Esophagus (tissue), 2 donors: Measurements from ENCODE around the gene PLA2G12A. TPM values are rescaled to one million over a fixed set of nuclear protein-coding genes. Genes with fewer than 3 reads are reported as not detected.

Experiments
- H3K27ac ChIP-seq, 2 donors: one replicate each; pipeline ENCODE4 v1.5.1; 2013; ENCODE audit warnings: low read depth in 2 of 2, mild to moderate bottlenecking in 2 of 2, inconsistent platforms in 1 of 2, low read length in 1 of 2, moderate library complexity in 1 of 2
- H3K27me3 ChIP-seq, 2 donors: one replicate each; pipeline ENCODE4 v1.6.1; 2013; ENCODE audit warnings: low read length in 2 of 2, control low read depth in 1 of 2, mild to moderate bottlenecking in 1 of 2; ENCODE audit not compliant: insufficient read depth in 2 of 2, control insufficient read depth in 1 of 2
- H3K36me3 ChIP-seq, 2 donors: one replicate each; pipeline ENCODE4 v1.6.1; 2013; ENCODE audit warnings: low read length in 1 of 2; ENCODE audit not compliant: control insufficient read depth in 2 of 2, insufficient read depth in 2 of 2
- H3K4me1 ChIP-seq, 2 donors: one replicate each; pipeline ENCODE4 v1.6.1; 2013; ENCODE audit warnings: low read length in 1 of 2; ENCODE audit not compliant: control insufficient read depth in 2 of 2, insufficient read depth in 2 of 2
- H3K4me3 ChIP-seq, 2 donors: one replicate each; pipeline ENCODE4 v1.5.1; 2013; ENCODE audit warnings: low read length in 2 of 2, mild to moderate bottlenecking in 2 of 2, low read depth in 1 of 2, moderate library complexity in 1 of 2
- H3K9me3 ChIP-seq, 2 donors: one replicate each; pipeline ENCODE4 v1.6.1; 2013; ENCODE audit warnings: mild to moderate bottlenecking in 2 of 2, low read depth in 1 of 2, low read length in 1 of 2, moderate library complexity in 1 of 2; ENCODE audit not compliant: control insufficient read depth in 2 of 2, insufficient read depth in 1 of 2
- WGBS, 2 donors: extraction: QIAGEN DNeasy Blood & Tissue Kit; methylation state at CpG; one replicate each; pipeline ENCODE4 v1.1.7; 2013; 5-methylcytosine and 5-hydroxymethylcytosine counted together
- polyA plus RNA-seq, 2 donors: library from polyadenylated mRNA; stranded (reverse); fragments of 200-250 nt; gene quantifications; one replicate each; pipeline ENCODE4 v1.2.3, GENCODE V29; 2013
- donor health status: healthy with polysubstance abuse.
- donor health status: Bipolar disorder and iron deficiency.

Gene PLA2G12A
- polyA plus RNA-seq, 2 donors, result 5.5 to 24.8 TPM

GRCh38 chr4:109749388-109750082 lies 19.7 kb upstream of the PLA2G12A start:
- Histone ChIP-seq H3K27ac (no peak overlapping the region), H3K4me1 (no peaks in the 10 kb centered on the region), H3K9me3 (no peaks in the 10 kb centered on the region), H3K4me3 (no peak overlapping the region), H3K36me3 (no peaks in the 10 kb centered on the region), H3K27me3 (no peaks in the 10 kb centered on the region)
- 78 to 80% methylated on average over 7 of the region's 7 CpGs for WGBS, 2 donors

DNA sequence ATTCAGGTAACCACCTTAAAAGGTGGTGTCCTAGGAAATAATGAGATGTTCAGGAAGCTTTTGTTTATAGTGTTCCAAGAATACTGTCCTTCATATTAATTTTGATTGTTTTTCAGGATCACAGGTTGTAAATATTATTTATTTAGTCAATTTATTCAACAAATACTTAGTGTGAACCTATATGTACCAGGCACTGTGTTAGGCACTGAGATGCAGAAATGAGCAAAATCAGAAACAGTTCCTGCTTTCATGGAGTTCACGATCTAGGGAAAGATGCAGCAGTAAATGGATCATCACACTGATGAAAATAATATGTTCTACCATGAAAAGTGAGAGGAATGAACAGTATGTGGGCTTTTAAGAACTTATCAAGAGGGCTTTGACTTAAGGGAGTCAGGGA lies 18.2 kb upstream of the PLA2G12A start:
- Histone ChIP-seq H3K27ac (no peak overlapping the region), H3K4me3 (no peak overlapping the region), H3K27me3 (no peaks in the 10 kb centered on the region), H3K36me3 (no peaks in the 10 kb centered on the region), H3K4me1 (no peaks in the 10 kb centered on the region), H3K9me3 (no peaks in the 10 kb centered on the region)
- 91 to 93% methylated on average over 1 of the region's 1 CpG for WGBS, 2 donors

GRCh38 chr4:109746728-109747127 lies 16.9 kb upstream of the PLA2G12A start:
- Histone ChIP-seq H3K36me3 (no peaks in the 10 kb centered on the region), H3K9me3 (no peaks in the 10 kb centered on the region), H3K27ac (no peak overlapping the region), H3K27me3 (no peaks in the 10 kb centered on the region), H3K4me1 (no peaks in the 10 kb centered on the region), H3K4me3 (no peak overlapping the region)
- 68 to 87% methylated on average over 2 of the region's 2 CpGs for WGBS, 2 donors

DNA sequence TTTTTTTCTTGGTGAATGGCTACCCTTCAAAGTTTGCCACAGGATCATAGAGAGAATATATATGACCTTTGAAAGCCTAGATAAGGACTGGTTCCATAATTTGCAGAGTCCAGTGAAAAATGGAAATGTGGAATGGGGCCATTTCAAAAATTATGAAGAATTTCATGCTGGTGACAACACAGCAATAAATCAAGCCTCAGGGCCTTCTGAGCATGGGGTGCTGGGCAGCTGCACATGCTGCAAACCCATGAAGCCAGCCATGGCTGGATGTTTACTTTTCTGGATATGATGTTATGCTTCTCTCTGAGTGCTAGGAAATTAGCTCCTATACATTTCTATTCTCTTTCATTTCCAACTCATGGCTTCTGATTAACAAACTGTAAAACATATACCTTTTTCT lies 16.0 kb upstream of the PLA2G12A start:
- Histone ChIP-seq H3K36me3 (no peaks in the 10 kb centered on the region), H3K4me1 (no peaks in the 10 kb centered on the region), H3K27ac (no peak overlapping the region), H3K27me3 (no peaks in the 10 kb centered on the region), H3K9me3 (no peaks in the 10 kb centered on the region), H3K4me3 (no peak overlapping the region)

DNA sequence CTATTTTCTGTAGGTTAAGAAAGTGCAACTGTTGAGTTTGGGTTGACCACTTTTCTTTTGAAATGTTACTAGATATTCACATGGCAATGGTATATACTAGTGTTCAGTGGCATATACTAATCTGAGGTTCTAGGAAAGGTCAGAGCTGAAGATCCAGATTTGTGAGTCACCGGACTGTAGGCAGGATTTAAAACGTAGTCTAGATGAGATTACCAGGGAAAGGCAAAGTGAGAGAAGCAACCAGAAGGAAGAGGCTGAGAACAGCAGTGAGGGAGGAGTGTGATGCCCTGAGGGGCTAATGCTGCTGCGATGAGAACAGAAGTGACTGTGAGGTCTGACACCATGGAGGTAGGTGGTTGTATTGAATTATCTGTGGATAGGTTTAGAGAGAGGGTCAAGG lies 9.7 kb upstream of the PLA2G12A start:
- Histone ChIP-seq H3K27me3 (no peaks in the 10 kb centered on the region), H3K9me3 (no peaks in the 10 kb centered on the region), H3K4me1 (no peaks in the 10 kb centered on the region), H3K36me3 (no peaks in the 10 kb centered on the region), H3K27ac (no peak overlapping the region), H3K4me3 (no peak overlapping the region)
- 73 to 78% methylated on average over 3 of the region's 3 CpGs for WGBS, 2 donors

DNA sequence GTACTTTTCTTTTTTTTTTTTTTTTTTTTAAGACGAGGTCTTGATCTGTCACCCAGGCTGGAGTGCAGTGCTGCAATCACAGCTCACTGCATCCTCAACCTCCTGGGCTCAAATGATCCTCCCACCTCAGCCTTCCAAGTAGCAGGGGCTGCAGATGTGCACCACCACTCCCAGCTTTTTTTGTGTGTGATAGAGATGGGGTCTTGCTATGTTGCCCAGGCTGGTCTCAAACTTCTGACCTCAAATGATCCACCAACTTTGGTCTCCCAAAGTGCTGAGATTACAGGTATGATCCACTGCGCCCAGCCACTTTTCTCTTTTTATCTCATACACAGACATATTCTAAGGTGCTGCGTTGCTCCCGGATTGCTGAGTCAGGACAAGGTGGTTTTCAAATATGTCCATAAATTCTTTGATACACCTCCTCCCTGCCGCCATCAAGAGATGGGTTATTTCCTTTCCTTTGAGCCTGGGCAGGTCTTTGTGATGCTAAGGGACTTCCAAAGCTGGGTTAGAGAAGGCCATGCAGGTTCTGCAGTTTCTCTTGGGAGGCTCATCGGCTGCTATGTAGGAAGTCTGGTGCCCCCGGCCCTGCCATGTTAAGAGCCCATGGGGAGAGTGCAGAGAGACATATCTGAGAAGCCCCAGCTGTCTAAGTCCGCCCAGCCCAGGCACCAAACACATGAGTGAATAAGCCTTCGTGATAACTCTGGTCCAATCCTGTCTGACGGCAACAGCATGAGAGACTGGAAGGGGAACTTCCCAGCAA lies 8.4 kb upstream of the PLA2G12A start:
- Histone ChIP-seq H3K4me1 (no peaks in the 10 kb centered on the region), H3K27ac (no peak overlapping the region), H3K4me3 (no peak overlapping the region), H3K9me3 (no peaks in the 10 kb centered on the region), H3K36me3 (no peaks in the 10 kb centered on the region), H3K27me3 (no peaks in the 10 kb centered on the region)
- WGBS, 2 donors, result 88 to 93% methylated on average over 10 of the region's 10 CpGs

DNA sequence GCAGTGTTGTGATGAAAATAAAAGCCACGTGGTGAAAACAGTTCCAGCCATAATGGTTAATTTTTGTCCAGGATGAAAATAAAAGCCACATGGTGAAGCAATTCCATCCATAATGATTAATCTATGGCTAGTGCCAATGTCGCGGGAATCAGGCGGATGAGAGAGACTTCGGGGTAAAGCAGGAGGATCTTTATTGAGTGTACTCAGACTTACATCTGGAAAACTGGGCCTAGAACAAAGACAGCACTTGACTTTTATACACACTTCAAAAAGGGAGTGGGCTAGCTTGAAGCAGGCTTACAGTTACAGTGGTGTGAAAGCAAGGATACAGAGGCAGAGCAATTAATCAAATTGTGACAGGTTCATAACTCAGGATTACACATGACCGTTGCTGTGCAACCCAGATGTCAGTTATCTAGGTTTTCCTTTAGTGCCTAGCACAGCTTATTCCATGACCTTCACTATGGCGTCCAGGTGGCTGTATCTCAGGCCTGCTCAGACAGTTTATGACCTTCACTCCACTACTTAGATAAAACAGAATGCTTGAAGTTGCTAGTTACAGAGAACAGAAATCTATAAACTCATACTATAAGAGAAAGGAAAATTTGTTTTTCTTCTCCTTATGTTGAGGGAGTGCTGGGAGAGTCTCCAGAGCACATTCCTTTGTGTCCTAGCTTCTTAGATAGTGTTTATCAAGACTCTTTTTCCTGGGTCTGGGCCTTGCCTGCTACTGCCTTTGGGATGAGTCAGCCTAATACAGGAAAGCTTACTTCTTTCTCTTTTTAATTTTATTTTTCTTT lies 5.9 kb upstream of the PLA2G12A start:
- no peaks in the 10 kb centered on the region for H3K36me3 ChIP-seq
- no peak overlapping the region for H3K27ac ChIP-seq
- no peak overlapping the region for H3K4me3 ChIP-seq
- H3K4me1 ChIP-seq, result no peaks in the 10 kb centered on the region
- no peaks in the 10 kb centered on the region for H3K9me3 ChIP-seq
- 67 to 84% methylated on average over 7 of the region's 7 CpGs for WGBS, 2 donors
- H3K27me3 ChIP-seq, result no peaks in the 10 kb centered on the region

GRCh38 chr4:109733728-109734127 lies 3.9 kb upstream of the PLA2G12A start:
- Histone ChIP-seq H3K9me3 (no peaks in the 10 kb centered on the region), H3K27ac (no peak overlapping the region), H3K4me1 (peaks cover 0 to 2% of the 10 kb centered on the region in 2 donors), H3K27me3 (no peaks in the 10 kb centered on the region), H3K4me3 (no peak overlapping the region), H3K36me3 (no peaks in the 10 kb centered on the region)
- 84 to 89% methylated on average over 5 of the region's 5 CpGs for WGBS, 2 donors

- no peaks in the 10 kb centered on the region for H3K27me3 ChIP-seq
- H3K36me3 ChIP-seq, result no peaks in the 10 kb centered on the region
- peaks cover 0 to 2% of the 10 kb centered on the region in 2 donors for H3K4me1 ChIP-seq
- WGBS, 2 donors, result 52 to 54% methylated on average over 21 of the region's 21 CpGs
- peak overlapping the region; percentile 78 to 90 for H3K27ac ChIP-seq
- H3K9me3 ChIP-seq, result no peaks in the 10 kb centered on the region
- peak overlapping the region; percentile 52 to 57 for H3K4me3 ChIP-seq
Observed at GRCh38 chr4:109730619-109731545, 1.0 kb upstream of the PLA2G12A start.
